ENCODE data around the gene EPHA1. TPM values are rescaled to one million over a fixed set of nuclear protein-coding genes. Genes with fewer than 3 reads are reported as not detected.
A peak's percentile ranks its signal among the peaks of the same experiment; 100 is the strongest.

The EPHA1 gene
- total RNA-seq, 1 donor, result not detected

GRCh38 chr7:143369678-143370651 is 38.7 kb downstream of the EPHA1 start:
- H3K4me3 ChIP-seq (ENCODE audit: low read depth, low read length), result no peak overlapping the region
- no peak for DNase-seq (ENCODE audit: low read depth)
- no peak for TF ChIP-seq CTCF (IDR thresholded peaks at IDR 0.05; ENCODE audit: insufficient read depth, low read depth, low read length)

- DNase-seq (ENCODE audit: low read depth), result no peak
- no peak for TF ChIP-seq CTCF (IDR thresholded peaks at IDR 0.05; ENCODE audit: insufficient read depth, low read depth, low read length)
- no peak overlapping the region for H3K4me3 ChIP-seq (ENCODE audit: low read depth, low read length)
Measured at GRCh38 chr7:143368387-143368786, 40.3 kb downstream of the EPHA1 start.

GRCh38 chr7:143367972-143368371 is 40.7 kb downstream of the EPHA1 start:
- no peak for TF ChIP-seq CTCF (IDR thresholded peaks at IDR 0.05; ENCODE audit: insufficient read depth, low read depth, low read length)
- H3K4me3 ChIP-seq (ENCODE audit: low read depth, low read length), result no peak overlapping the region
- DNase-seq (ENCODE audit: low read depth), result peak; percentile 62

- peak overlapping the region; percentile 35 for H3K4me3 ChIP-seq (ENCODE audit: low read depth, low read length)
- no peak for TF ChIP-seq CTCF (IDR thresholded peaks at IDR 0.05; ENCODE audit: insufficient read depth, low read depth, low read length)
- no peak for DNase-seq (ENCODE audit: low read depth)
Measured at GRCh38 chr7:143363016-143363937, 45.4 kb downstream of the EPHA1 start.

GRCh38 chr7:143362131-143363015 is 46.3 kb downstream of the EPHA1 start, which contains the start of gene FAM131B:
TSS of gene FAM131B (minus strand) at chr7:143362713. CDS start at chr7:143362603, 110 bp downstream.
- TF ChIP-seq CTCF (IDR thresholded peaks at IDR 0.05; ENCODE audit: insufficient read depth, low read depth, low read length), result no peak
- peak within 1 kb of the TSS; percentile 57 for H3K4me3 ChIP-seq (ENCODE audit: low read depth, low read length)
- DNase-seq (ENCODE audit: low read depth), result no peak
